ENCODE measurements around the gene EPHA7. TPM values are rescaled to one million over a fixed set of nuclear protein-coding genes. Genes with fewer than 3 reads are reported as not detected.

The EPHA7 gene
- total RNA-seq, 1 donor from 2014 or later = 48.9 TPM

GRCh38 chr6:93299622-93300021 lies 119.7 kb downstream of the EPHA7 start:
- peaks cover 9% of the 10 kb centered on the region for H3K36me3 Mint-ChIP-seq
- H3K9me3 Mint-ChIP-seq = no peaks in the 10 kb centered on the region
- TF ChIP-seq, protein P1, sequence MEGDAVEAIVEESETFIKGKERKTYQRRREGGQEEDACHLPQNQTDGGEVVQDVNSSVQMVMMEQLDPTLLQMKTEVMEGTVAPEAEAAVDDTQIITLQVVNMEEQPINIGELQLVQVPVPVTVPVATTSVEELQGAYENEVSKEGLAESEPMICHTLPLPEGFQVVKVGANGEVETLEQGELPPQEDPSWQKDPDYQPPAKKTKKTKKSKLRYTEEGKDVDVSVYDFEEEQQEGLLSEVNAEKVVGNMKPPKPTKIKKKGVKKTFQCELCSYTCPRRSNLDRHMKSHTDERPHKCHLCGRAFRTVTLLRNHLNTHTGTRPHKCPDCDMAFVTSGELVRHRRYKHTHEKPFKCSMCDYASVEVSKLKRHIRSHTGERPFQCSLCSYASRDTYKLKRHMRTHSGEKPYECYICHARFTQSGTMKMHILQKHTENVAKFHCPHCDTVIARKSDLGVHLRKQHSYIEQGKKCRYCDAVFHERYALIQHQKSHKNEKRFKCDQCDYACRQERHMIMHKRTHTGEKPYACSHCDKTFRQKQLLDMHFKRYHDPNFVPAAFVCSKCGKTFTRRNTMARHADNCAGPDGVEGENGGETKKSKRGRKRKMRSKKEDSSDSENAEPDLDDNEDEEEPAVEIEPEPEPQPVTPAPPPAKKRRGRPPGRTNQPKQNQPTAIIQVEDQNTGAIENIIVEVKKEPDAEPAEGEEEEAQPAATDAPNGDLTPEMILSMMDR (conservative IDR thresholded peaks at IDR 0.05) = no peak
- H3K27me3 Mint-ChIP-seq = no peaks in the 10 kb centered on the region
- DNase-seq (ENCODE audit: extremely low spot score, unreplicated experiment) = no peak
- no peaks in the 10 kb centered on the region for H3K4me1 Mint-ChIP-seq (ENCODE audit: unreplicated experiment)
- no peak overlapping the region for H3K27ac Mint-ChIP-seq
- H3K4me3 Mint-ChIP-seq = no peak overlapping the region

- Mint-ChIP-seq H3K27me3 (no peaks in the 10 kb centered on the region), H3K4me1 (ENCODE audit: unreplicated experiment) (no peaks in the 10 kb centered on the region), H3K9me3 (no peaks in the 10 kb centered on the region), H3K36me3 (no peaks in the 10 kb centered on the region), H3K4me3 (no peak overlapping the region), H3K27ac (no peak overlapping the region)
- TF ChIP-seq, protein P1 (conservative IDR thresholded peaks at IDR 0.05) = no peak
- no peak for DNase-seq (ENCODE audit: extremely low spot score, unreplicated experiment)
Observed at GRCh38 chr6:93295631-93296030, 123.7 kb downstream of the EPHA7 start.

GRCh38 chr6:93294879-93295278 lies 124.5 kb downstream of the EPHA7 start:
- no peaks in the 10 kb centered on the region for H3K36me3 Mint-ChIP-seq
- no peak overlapping the region for H3K27ac Mint-ChIP-seq
- no peaks in the 10 kb centered on the region for H3K9me3 Mint-ChIP-seq

DNA sequence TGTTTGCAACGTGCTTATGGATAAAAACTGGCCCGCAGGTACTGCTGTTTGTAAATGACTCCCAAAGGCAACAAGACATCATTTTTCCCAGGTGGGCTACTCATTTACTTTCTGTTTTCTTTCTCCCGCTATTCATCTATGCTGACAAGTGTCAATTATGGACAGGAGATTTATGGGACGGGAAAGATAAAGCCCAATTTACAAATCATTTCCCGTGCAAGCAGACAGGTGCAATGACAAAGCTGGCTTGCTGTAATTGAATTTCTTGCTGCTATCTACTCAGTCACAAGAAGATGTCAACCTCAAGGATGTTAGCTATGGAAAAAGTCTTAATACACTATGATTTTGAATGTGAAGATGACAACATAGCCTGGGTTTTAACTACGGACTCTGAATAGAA lies 125.5 kb downstream of the EPHA7 start:
- no peaks in the 10 kb centered on the region for H3K27me3 Mint-ChIP-seq
- H3K9me3 Mint-ChIP-seq = no peaks in the 10 kb centered on the region
- no peak overlapping the region for H3K27ac Mint-ChIP-seq
- no peak overlapping the region for H3K4me3 Mint-ChIP-seq
- no peak for DNase-seq (ENCODE audit: extremely low spot score, unreplicated experiment)
- TF ChIP-seq, protein P1 (conservative IDR thresholded peaks at IDR 0.05) = no peak
- no peaks in the 10 kb centered on the region for H3K36me3 Mint-ChIP-seq
- H3K4me1 Mint-ChIP-seq (ENCODE audit: unreplicated experiment) = no peaks in the 10 kb centered on the region

More at GRCh38 chr6:93294879-93295278, 124.5 kb downstream of the EPHA7 start:
- TF ChIP-seq, protein P1 (conservative IDR thresholded peaks at IDR 0.05) = no peak
- Mint-ChIP-seq H3K4me3 (no peak overlapping the region), H3K27me3 (no peaks in the 10 kb centered on the region), H3K4me1 (ENCODE audit: unreplicated experiment) (no peaks in the 10 kb centered on the region)
- DNase-seq (ENCODE audit: extremely low spot score, unreplicated experiment) = no peak

GRCh38 chr6:93293460-93293859 lies 125.9 kb downstream of the EPHA7 start:
- Mint-ChIP-seq H3K27me3 (no peaks in the 10 kb centered on the region), H3K9me3 (no peaks in the 10 kb centered on the region), H3K27ac (no peak overlapping the region), H3K4me3 (no peak overlapping the region), H3K4me1 (ENCODE audit: unreplicated experiment) (no peaks in the 10 kb centered on the region), H3K36me3 (no peaks in the 10 kb centered on the region)
- TF ChIP-seq, protein P1 (conservative IDR thresholded peaks at IDR 0.05) = no peak
- DNase-seq (ENCODE audit: extremely low spot score, unreplicated experiment) = no peak

DNA sequence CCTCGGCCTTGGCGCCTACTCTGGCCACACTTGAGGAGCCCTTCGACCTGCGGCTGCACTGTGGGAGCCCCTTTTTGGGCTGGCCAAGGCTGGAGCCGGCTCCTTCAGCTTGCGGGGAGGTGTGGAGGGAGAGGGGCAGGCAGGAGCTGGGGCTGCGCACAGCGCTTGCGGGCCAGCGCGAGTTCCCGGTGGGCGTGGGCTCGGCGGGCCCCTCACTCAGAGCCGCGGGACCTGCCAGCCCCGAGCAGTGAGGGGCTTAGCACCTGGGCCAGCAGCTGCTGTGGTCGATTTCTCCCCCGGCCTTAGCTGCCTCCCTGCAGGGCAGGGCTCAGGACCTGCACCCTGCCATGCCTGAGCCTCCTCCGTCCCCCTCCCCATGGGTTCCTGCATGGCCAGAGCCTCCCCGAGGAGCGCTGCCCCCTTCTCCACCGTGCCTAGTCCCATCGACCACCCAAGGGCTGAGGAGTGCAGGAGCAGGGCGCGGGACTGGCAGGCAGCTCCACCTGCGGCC lies 136.8 kb downstream of the EPHA7 start:
- peaks cover 11% of the 10 kb centered on the region for H3K36me3 Mint-ChIP-seq
- TF ChIP-seq, protein P1 (conservative IDR thresholded peaks at IDR 0.05) = no peak
- DNase-seq (ENCODE audit: extremely low spot score, unreplicated experiment) = peak; percentile 65
- H3K27me3 Mint-ChIP-seq = no peaks in the 10 kb centered on the region
- H3K4me3 Mint-ChIP-seq = no peak overlapping the region
- no peaks in the 10 kb centered on the region for H3K4me1 Mint-ChIP-seq (ENCODE audit: unreplicated experiment)
- H3K9me3 Mint-ChIP-seq = peaks cover 3% of the 10 kb centered on the region
- no peak overlapping the region for H3K27ac Mint-ChIP-seq
